ENCODE results near the gene VAV1.
"Not testable (repeated sequence)": the region's sequence is repeated elsewhere in the genome, so short reads cannot be mapped to it uniquely, and the experiment has no call there.

Gene VAV1

GRCh38 chr19:6813659-6814058 is 41.2 kb downstream of the VAV1 start:
- no peak for DNase-seq (ENCODE audit: low spot score)

- DNase-seq (ENCODE audit: low spot score) = no peak
These were observed 44.7 kb downstream of the VAV1 start for GRCh38 chr19:6817179-6817578.

- DNase-seq (ENCODE audit: low spot score) = no peak
These were observed 45.7 kb downstream of the VAV1 start for GRCh38 chr19:6818246-6818645.

- DNase-seq (ENCODE audit: low spot score) = no peak
These were observed 46.8 kb downstream of the VAV1 start for GRCh38 chr19:6819323-6819722.

- DNase-seq (ENCODE audit: low spot score) = no peak
These were observed 47.7 kb downstream of the VAV1 start for GRCh38 chr19:6820237-6820636.

- DNase-seq (ENCODE audit: low spot score) = no peak
These were observed 49.3 kb downstream of the VAV1 start for GRCh38 chr19:6821639-6822310.

GRCh38 chr19:6822311-6822670 is 49.8 kb downstream of the VAV1 start:
- no peak for DNase-seq (ENCODE audit: low spot score)

GRCh38 chr19:6825076-6825774 is 52.7 kb downstream of the VAV1 start:
- DNase-seq (ENCODE audit: low spot score) = no peak

GRCh38 chr19:6826281-6826920 is 53.9 kb downstream of the VAV1 start:
- no peak for DNase-seq (ENCODE audit: low spot score)

- no peak for DNase-seq (ENCODE audit: low spot score)
These were observed 55.8 kb downstream of the VAV1 start for GRCh38 chr19:6828306-6828697.

- DNase-seq (ENCODE audit: low spot score) = no peak
These were observed 56.5 kb downstream of the VAV1 start for GRCh38 chr19:6828698-6829633.

- DNase-seq (ENCODE audit: low spot score) = not testable (repeated sequence)
These were observed 57.3 kb downstream of the VAV1 start for GRCh38 chr19:6829829-6830228.

- not testable (repeated sequence) for DNase-seq (ENCODE audit: low spot score)
These were observed 58.6 kb downstream of the VAV1 start for GRCh38 chr19:6831084-6831483.

GRCh38 chr19:6832412-6832811 is 59.9 kb downstream of the VAV1 start:
- no peak for DNase-seq (ENCODE audit: low spot score)

- DNase-seq (ENCODE audit: low spot score) = no peak
These were observed 60.8 kb downstream of the VAV1 start for GRCh38 chr19:6833166-6833790.

GRCh38 chr19:6834433-6834832 is 61.9 kb downstream of the VAV1 start:
- DNase-seq (ENCODE audit: low spot score) = no peak

GRCh38 chr19:6835501-6835900 is 63.0 kb downstream of the VAV1 start:
- no peak for DNase-seq (ENCODE audit: low spot score)

GRCh38 chr19:6837525-6837924 is 65.0 kb downstream of the VAV1 start:
- no peak for DNase-seq (ENCODE audit: low spot score)

GRCh38 chr19:6838062-6838655 is 65.7 kb downstream of the VAV1 start:
- DNase-seq (ENCODE audit: low spot score) = no peak

GRCh38 chr19:6842871-6843607 is 70.5 kb downstream of the VAV1 start:
- no peak for DNase-seq (ENCODE audit: low spot score)

Data from SK-N-DZ (cell line).